ENCODE measurements around the gene TOX4. TPM values are rescaled to one million over a fixed set of nuclear protein-coding genes. Genes with fewer than 3 reads are reported as not detected.

The TOX4 gene
- total RNA-seq, 2 donors from 2014 or later: 40.2 to 40.3 TPM

GRCh38 chr14:21520767-21521166, 43.8 kb downstream of the TOX4 start:
- H3K9me3 ChIP-seq: no peaks in the 10 kb centered on the region
- no peak overlapping the region for H3K4me3 ChIP-seq
- no peaks in the 10 kb centered on the region for H3K36me3 ChIP-seq
- H3K27me3 ChIP-seq: no peaks in the 10 kb centered on the region
- no peak overlapping the region for H3K27ac ChIP-seq
- TF ChIP-seq CTCF (IDR thresholded peaks at IDR 0.05): no peak
- no peak for DNase-seq (ENCODE audit: low spot score)
- peaks cover 0 to 7% of the 10 kb centered on the region in 2 donors for H3K4me1 ChIP-seq

- Histone ChIP-seq H3K27ac (no peak overlapping the region), H3K4me1 (peaks cover 0 to 8% of the 10 kb centered on the region in 2 donors), H3K4me3 (no peak overlapping the region), H3K27me3 (no peaks in the 10 kb centered on the region), H3K9me3 (no peaks in the 10 kb centered on the region), H3K36me3 (no peaks in the 10 kb centered on the region)
- DNase-seq (ENCODE audit: low spot score): no peak
- no peak for TF ChIP-seq CTCF (IDR thresholded peaks at IDR 0.05)
Observed at GRCh38 chr14:21521501-21521900, 44.5 kb downstream of the TOX4 start.

- Histone ChIP-seq H3K4me3 (no peak overlapping the region), H3K9me3 (no peaks in the 10 kb centered on the region), H3K27me3 (no peaks in the 10 kb centered on the region), H3K36me3 (no peaks in the 10 kb centered on the region), H3K27ac (no peak overlapping the region), H3K4me1 (peaks cover 0 to 14% of the 10 kb centered on the region in 2 donors)
- no peak for DNase-seq (ENCODE audit: low spot score)
- no peak for TF ChIP-seq CTCF (IDR thresholded peaks at IDR 0.05)
Observed at GRCh38 chr14:21523203-21523602, 46.2 kb downstream of the TOX4 start.

GRCh38 chr14:21524575-21525490, 47.8 kb downstream of the TOX4 start:
- Histone ChIP-seq H3K4me3 (peak overlapping the region in 1 of 2 donors; percentile 86), H3K4me1 (peaks cover 0 to 14% of the 10 kb centered on the region in 2 donors), H3K36me3 (no peaks in the 10 kb centered on the region), H3K27ac (peak overlapping the region in 1 of 2 donors; percentile 67), H3K27me3 (no peaks in the 10 kb centered on the region), H3K9me3 (no peaks in the 10 kb centered on the region)
- TF ChIP-seq CTCF (IDR thresholded peaks at IDR 0.05): no peak
- no peak for DNase-seq (ENCODE audit: low spot score)

GRCh38 chr14:21525571-21525961, 48.6 kb downstream of the TOX4 start:
- no peak for DNase-seq (ENCODE audit: low spot score)
- peak overlapping the region; percentile 86 to 89 for H3K4me3 ChIP-seq

More at GRCh38 chr14:21525571-21525961, 48.6 kb downstream of the TOX4 start:
- Histone ChIP-seq H3K36me3 (no peaks in the 10 kb centered on the region), H3K27ac (peak overlapping the region; percentile 67 to 83), H3K9me3 (no peaks in the 10 kb centered on the region), H3K4me1 (peaks cover 0 to 14% of the 10 kb centered on the region in 2 donors), H3K27me3 (no peaks in the 10 kb centered on the region)
- no peak for TF ChIP-seq CTCF (IDR thresholded peaks at IDR 0.05)
